IPS-18a (cell line): Measurements from ENCODE around the gene KCNIP3.

ENCODE experiments used
- H3K27ac ChIP-seq: one replicate; pipeline ENCODE4 v1.5.1; 2013; ENCODE audit warnings: low read length
- H3K27me3 ChIP-seq: one replicate; pipeline ENCODE4 v1.6.1; 2013; ENCODE audit warnings: mild to moderate bottlenecking, low read length; ENCODE audit not compliant: control insufficient read depth, insufficient read depth
- H3K36me3 ChIP-seq: one replicate; pipeline ENCODE4 v1.6.1; 2013; ENCODE audit warnings: low read depth, low read length; ENCODE audit not compliant: control insufficient read depth
- H3K4me1 ChIP-seq: one replicate; pipeline ENCODE4 v1.6.1; 2013; ENCODE audit warnings: low read depth, low read length; ENCODE audit not compliant: control insufficient read depth
- H3K4me3 ChIP-seq: one replicate; pipeline ENCODE4 v1.5.1; 2013; ENCODE audit warnings: low read length
- H3K9ac ChIP-seq: one replicate; pipeline ENCODE4 v1.6.1; 2013; ENCODE audit warnings: mild to moderate bottlenecking, low read length, moderate library complexity
- H3K9me3 ChIP-seq: one replicate; pipeline ENCODE4 v1.6.1; 2013; ENCODE audit warnings: low read depth, low read length; ENCODE audit not compliant: control insufficient read depth

Gene KCNIP3

DNA sequence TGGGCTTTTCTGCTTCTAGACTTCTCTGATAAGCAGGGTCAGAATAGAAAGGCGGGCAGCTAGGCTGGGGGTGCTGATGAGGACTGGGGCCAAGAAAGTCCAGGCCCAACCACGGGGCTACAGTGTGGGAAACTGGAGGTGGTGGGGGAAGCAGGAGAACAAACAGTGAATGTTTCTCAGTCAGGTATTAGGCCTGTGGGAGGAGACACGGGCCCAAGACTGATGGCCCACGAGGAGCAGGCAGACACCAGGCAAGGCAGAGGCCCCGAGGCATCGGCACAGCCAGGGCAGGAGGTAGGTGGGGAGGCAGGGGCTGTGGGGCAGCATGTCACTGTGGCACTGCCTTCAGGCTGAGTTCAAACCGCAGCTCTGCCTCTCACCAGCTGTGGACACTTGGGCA lies 40.7 kb downstream of the KCNIP3 start:
- no peaks in the 10 kb centered on the region for H3K4me1 ChIP-seq
- H3K36me3 ChIP-seq, result no peaks in the 10 kb centered on the region
- no peak overlapping the region for H3K27ac ChIP-seq
- H3K4me3 ChIP-seq, result no peak overlapping the region
- no peaks in the 10 kb centered on the region for H3K27me3 ChIP-seq
- H3K9ac ChIP-seq, result no peak overlapping the region
- no peaks in the 10 kb centered on the region for H3K9me3 ChIP-seq

DNA sequence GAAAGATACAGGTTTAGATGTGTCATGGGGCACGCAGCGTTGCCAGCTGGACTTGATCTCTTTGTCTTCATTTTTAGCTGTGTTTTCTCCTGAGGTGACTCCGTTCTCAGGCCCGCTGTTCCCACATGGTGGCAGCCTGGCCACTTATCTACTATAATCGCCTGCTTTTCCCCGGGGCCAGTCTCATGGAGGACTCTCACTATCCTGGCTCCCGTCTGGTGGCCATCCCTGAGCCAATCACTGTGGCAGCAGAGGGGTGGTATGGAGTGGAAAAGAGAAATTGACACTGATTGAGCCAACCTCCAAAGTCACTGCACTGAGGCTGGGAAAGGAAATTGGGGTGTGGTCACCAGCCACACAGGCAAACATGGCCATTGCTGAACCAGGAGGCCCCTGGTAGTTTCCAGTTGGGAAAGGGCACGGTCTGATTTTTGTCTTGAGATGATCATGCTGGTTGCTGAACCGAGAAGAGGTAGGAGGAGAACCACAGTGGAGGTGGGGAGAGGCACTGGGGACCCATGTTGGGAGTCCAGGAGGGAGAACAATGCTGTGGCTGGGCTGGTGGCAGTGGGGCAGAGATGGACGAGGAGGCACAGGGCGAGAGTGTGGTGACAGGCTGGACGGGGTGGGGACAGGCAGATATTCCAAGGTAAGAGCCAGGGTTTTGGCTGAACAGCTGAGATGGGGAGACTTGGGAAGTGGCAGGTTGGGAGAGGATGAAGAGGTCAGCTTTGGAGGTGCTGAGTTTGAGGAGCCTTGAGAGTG lies 45.6 kb downstream of the KCNIP3 start:
- H3K27ac ChIP-seq, result no peak overlapping the region
- H3K4me3 ChIP-seq, result no peak overlapping the region
- H3K27me3 ChIP-seq, result peaks cover 39% of the 10 kb centered on the region
- no peak overlapping the region for H3K9ac ChIP-seq
- H3K36me3 ChIP-seq, result no peaks in the 10 kb centered on the region
- peaks cover 5% of the 10 kb centered on the region for H3K4me1 ChIP-seq
- H3K9me3 ChIP-seq, result no peaks in the 10 kb centered on the region

- Histone ChIP-seq H3K27ac (no peak overlapping the region), H3K4me1 (peaks cover 5% of the 10 kb centered on the region), H3K27me3 (peaks cover 48% of the 10 kb centered on the region)
Observed at GRCh38 chr2:95343429-95344214, 46.5 kb downstream of the KCNIP3 start.

GRCh38 chr2:95344215-95344583 lies 47.1 kb downstream of the KCNIP3 start:
- Histone ChIP-seq H3K9ac (no peak overlapping the region), H3K9me3 (no peaks in the 10 kb centered on the region), H3K36me3 (no peaks in the 10 kb centered on the region), H3K4me3 (no peak overlapping the region), H3K4me1 (peaks cover 5% of the 10 kb centered on the region), H3K27ac (no peak overlapping the region), H3K27me3 (peaks cover 51% of the 10 kb centered on the region)

More at GRCh38 chr2:95343429-95344214, 46.5 kb downstream of the KCNIP3 start:
- H3K36me3 ChIP-seq, result no peaks in the 10 kb centered on the region
- no peak overlapping the region for H3K9ac ChIP-seq
- no peak overlapping the region for H3K4me3 ChIP-seq
- no peaks in the 10 kb centered on the region for H3K9me3 ChIP-seq

DNA sequence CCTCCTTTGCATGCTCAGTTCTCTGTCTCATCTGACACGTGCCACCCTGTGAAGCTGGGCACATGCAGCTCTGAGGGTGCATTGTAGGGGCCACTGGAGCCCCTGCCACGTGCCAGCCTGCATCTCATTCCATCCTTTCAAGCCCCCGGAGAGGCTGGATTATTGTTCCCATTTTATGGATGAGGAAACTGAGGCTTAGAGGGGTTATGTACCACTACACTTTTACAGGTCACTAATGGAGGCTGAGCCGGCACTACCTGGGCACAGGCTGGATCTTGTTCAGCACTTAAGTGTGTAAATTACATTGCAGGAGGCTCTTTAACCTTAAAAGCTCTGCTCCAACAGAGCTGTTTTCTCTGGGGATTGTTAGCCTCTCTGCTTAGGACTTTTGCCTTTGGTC lies 47.5 kb downstream of the KCNIP3 start:
- Histone ChIP-seq H3K9me3 (no peaks in the 10 kb centered on the region), H3K27me3 (peaks cover 51% of the 10 kb centered on the region), H3K9ac (no peak overlapping the region)

DNA sequence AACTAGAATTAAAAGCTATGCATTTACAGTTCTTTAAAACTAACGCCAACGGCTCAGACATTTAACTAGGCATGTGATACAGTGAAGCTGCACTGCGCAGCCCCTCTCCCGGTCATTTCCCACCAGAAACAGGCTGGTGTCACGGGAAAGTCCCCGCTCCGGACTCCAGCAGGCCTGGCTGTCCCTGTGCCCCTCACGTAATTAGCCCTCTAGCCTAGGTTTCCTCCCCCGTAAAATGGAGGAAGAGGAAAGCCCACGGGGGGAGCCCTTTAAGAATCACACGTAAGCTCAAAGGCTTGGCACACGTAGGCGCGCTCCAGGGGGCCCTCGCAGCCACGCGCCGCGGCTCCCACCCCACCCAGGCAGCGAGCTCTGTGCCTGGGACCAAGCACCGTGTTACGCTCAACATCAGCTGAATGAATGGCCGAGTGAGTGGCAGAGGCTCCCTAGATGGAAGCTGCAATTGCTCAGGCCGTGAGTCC lies 48.0 kb downstream of the KCNIP3 start:
- Histone ChIP-seq H3K27ac (no peak overlapping the region), H3K4me1 (peaks cover 5% of the 10 kb centered on the region), H3K27me3 (peaks cover 51% of the 10 kb centered on the region), H3K9me3 (no peaks in the 10 kb centered on the region), H3K9ac (no peak overlapping the region), H3K36me3 (no peaks in the 10 kb centered on the region), H3K4me3 (peak overlapping the region; percentile 63)

More for the DNA sequence above, 47.5 kb downstream of the KCNIP3 start:
- Histone ChIP-seq H3K4me3 (no peak overlapping the region), H3K27ac (no peak overlapping the region), H3K4me1 (peaks cover 5% of the 10 kb centered on the region), H3K36me3 (no peaks in the 10 kb centered on the region)

- H3K4me3 ChIP-seq, result peak overlapping the region; percentile 63
- H3K9me3 ChIP-seq, result no peaks in the 10 kb centered on the region
- no peaks in the 10 kb centered on the region for H3K36me3 ChIP-seq
- H3K9ac ChIP-seq, result no peak overlapping the region
- H3K27ac ChIP-seq, result no peak overlapping the region
- H3K4me1 ChIP-seq, result peaks cover 5% of the 10 kb centered on the region
- H3K27me3 ChIP-seq, result peaks cover 51% of the 10 kb centered on the region
Observed at GRCh38 chr2:95345563-95346230, 48.5 kb downstream of the KCNIP3 start.

- H3K27ac ChIP-seq, result no peak overlapping the region
- H3K27me3 ChIP-seq, result peaks cover 51% of the 10 kb centered on the region
- H3K9ac ChIP-seq, result no peak overlapping the region
- peak overlapping the region; percentile 63 for H3K4me3 ChIP-seq
- peaks cover 5% of the 10 kb centered on the region for H3K4me1 ChIP-seq
- H3K9me3 ChIP-seq, result no peaks in the 10 kb centered on the region
- no peaks in the 10 kb centered on the region for H3K36me3 ChIP-seq
Observed at GRCh38 chr2:95346231-95346737, 49.1 kb downstream of the KCNIP3 start.

DNA sequence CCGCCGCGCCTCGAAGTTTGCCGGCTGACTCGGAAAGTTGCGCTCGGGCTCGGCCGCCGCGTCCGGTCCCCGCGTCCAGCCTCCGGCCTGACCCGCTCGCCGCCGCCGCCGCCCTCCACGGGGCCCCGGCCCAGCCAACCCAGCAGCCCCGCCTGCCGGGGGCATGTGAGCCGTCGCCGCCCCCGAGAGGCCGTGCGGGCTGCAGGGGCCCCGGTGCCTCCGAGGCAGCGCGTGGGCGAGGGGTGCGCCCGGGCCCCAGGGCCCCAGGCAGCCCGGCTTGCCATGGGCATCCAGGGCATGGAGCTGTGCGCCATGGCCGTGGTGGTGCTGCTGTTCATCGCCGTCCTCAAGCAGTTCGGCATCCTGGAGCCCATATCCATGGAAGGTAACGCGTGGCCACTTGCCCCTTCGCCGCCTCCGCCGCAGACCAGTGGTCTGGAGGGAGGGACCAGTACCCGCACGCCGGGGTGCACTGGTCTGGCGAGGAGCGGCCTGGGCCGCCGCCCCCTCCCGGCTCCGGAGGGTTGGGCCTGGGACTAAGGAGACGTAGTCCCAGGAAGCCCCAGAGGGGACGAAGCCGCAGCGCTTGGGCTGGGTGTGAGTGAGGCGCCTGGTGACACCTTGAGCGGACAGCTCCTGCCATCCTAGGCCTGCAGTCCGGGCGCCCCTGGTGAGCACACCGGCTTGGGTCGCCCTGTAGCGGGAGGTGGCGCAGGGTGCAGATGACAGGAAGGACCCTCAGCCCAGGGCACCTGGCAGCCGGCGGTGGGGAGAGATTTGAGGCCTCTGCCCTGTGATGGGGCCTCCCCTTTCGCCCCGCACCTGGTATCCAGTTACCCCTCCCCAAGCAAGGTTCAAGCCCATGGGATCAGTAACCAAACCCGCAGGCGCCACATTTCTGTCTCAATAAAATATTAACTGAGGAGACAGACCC lies 49.9 kb downstream of the KCNIP3 start:
- no peaks in the 10 kb centered on the region for H3K9me3 ChIP-seq
- peaks cover 5% of the 10 kb centered on the region for H3K4me1 ChIP-seq
- peak overlapping the region; percentile 51 for H3K4me3 ChIP-seq
- H3K9ac ChIP-seq, result no peak overlapping the region
- H3K27ac ChIP-seq, result no peak overlapping the region
- H3K36me3 ChIP-seq, result no peaks in the 10 kb centered on the region
- H3K27me3 ChIP-seq, result peaks cover 51% of the 10 kb centered on the region

GRCh38 chr2:95347681-95348608 lies 50.8 kb downstream of the KCNIP3 start:
- Histone ChIP-seq H3K9me3 (no peaks in the 10 kb centered on the region), H3K4me3 (no peak overlapping the region), H3K4me1 (peaks cover 5% of the 10 kb centered on the region), H3K9ac (no peak overlapping the region), H3K36me3 (no peaks in the 10 kb centered on the region), H3K27ac (no peak overlapping the region), H3K27me3 (peaks cover 51% of the 10 kb centered on the region)
